Measurements from ENCODE around the gene FRMD5.

FRMD5 gene

GRCh38 chr15:43930079-43930478 lies 265.0 kb downstream of the FRMD5 start:
- no peak overlapping the region for H3K27ac ChIP-seq (ENCODE audit: insufficient read depth, low read length, poor library complexity, severe bottlenecking)
- H3K9me3 ChIP-seq (ENCODE audit: control insufficient read depth, low read length): no peaks in the 10 kb centered on the region
- H3K4me1 ChIP-seq (ENCODE audit: control insufficient read depth, insufficient read depth, low read length, poor library complexity, severe bottlenecking): no peaks in the 10 kb centered on the region
- no peak for DNase-seq
- H3K27me3 ChIP-seq (replicated peaks; ENCODE audit: control insufficient read depth, insufficient read depth, low read length, poor library complexity, severe bottlenecking): no peaks in the 10 kb centered on the region
- H3K4me3 ChIP-seq (ENCODE audit: insufficient read depth, low read depth, low read length, poor library complexity, severe bottlenecking): no peak overlapping the region
- no peaks in the 10 kb centered on the region for H3K36me3 ChIP-seq (ENCODE audit: control insufficient read depth, insufficient read depth, low read length)

- Histone ChIP-seq H3K27me3 (replicated peaks; ENCODE audit: control insufficient read depth, insufficient read depth, low read length, poor library complexity, severe bottlenecking) (no peaks in the 10 kb centered on the region), H3K4me3 (ENCODE audit: insufficient read depth, low read depth, low read length, poor library complexity, severe bottlenecking) (no peak overlapping the region), H3K27ac (ENCODE audit: insufficient read depth, low read length, poor library complexity, severe bottlenecking) (no peak overlapping the region), H3K36me3 (ENCODE audit: control insufficient read depth, insufficient read depth, low read length) (no peaks in the 10 kb centered on the region), H3K9me3 (ENCODE audit: control insufficient read depth, low read length) (no peaks in the 10 kb centered on the region), H3K4me1 (ENCODE audit: control insufficient read depth, insufficient read depth, low read length, poor library complexity, severe bottlenecking) (no peaks in the 10 kb centered on the region)
- no peak for DNase-seq
These were observed 266.9 kb downstream of the FRMD5 start for GRCh38 chr15:43928152-43928551.

GRCh38 chr15:43927203-43927602 lies 267.9 kb downstream of the FRMD5 start:
- no peaks in the 10 kb centered on the region for H3K27me3 ChIP-seq (replicated peaks; ENCODE audit: control insufficient read depth, insufficient read depth, low read length, poor library complexity, severe bottlenecking)
- H3K27ac ChIP-seq (ENCODE audit: insufficient read depth, low read length, poor library complexity, severe bottlenecking): no peak overlapping the region
- H3K4me3 ChIP-seq (ENCODE audit: insufficient read depth, low read depth, low read length, poor library complexity, severe bottlenecking): no peak overlapping the region
- H3K4me1 ChIP-seq (ENCODE audit: control insufficient read depth, insufficient read depth, low read length, poor library complexity, severe bottlenecking): no peaks in the 10 kb centered on the region
- no peak for DNase-seq
- H3K9me3 ChIP-seq (ENCODE audit: control insufficient read depth, low read length): no peaks in the 10 kb centered on the region
- H3K36me3 ChIP-seq (ENCODE audit: control insufficient read depth, insufficient read depth, low read length): no peaks in the 10 kb centered on the region

- no peak overlapping the region for H3K4me3 ChIP-seq (ENCODE audit: insufficient read depth, low read depth, low read length, poor library complexity, severe bottlenecking)
- H3K27me3 ChIP-seq (replicated peaks; ENCODE audit: control insufficient read depth, insufficient read depth, low read length, poor library complexity, severe bottlenecking): no peaks in the 10 kb centered on the region
- no peaks in the 10 kb centered on the region for H3K4me1 ChIP-seq (ENCODE audit: control insufficient read depth, insufficient read depth, low read length, poor library complexity, severe bottlenecking)
- no peaks in the 10 kb centered on the region for H3K36me3 ChIP-seq (ENCODE audit: control insufficient read depth, insufficient read depth, low read length)
- no peak for DNase-seq
- H3K27ac ChIP-seq (ENCODE audit: insufficient read depth, low read length, poor library complexity, severe bottlenecking): no peak overlapping the region
- H3K9me3 ChIP-seq (ENCODE audit: control insufficient read depth, low read length): no peaks in the 10 kb centered on the region
These were observed 271.5 kb downstream of the FRMD5 start for GRCh38 chr15:43923553-43923952.

- Histone ChIP-seq H3K4me3 (ENCODE audit: insufficient read depth, low read depth, low read length, poor library complexity, severe bottlenecking) (no peak overlapping the region), H3K27me3 (replicated peaks; ENCODE audit: control insufficient read depth, insufficient read depth, low read length, poor library complexity, severe bottlenecking) (no peaks in the 10 kb centered on the region), H3K4me1 (ENCODE audit: control insufficient read depth, insufficient read depth, low read length, poor library complexity, severe bottlenecking) (no peaks in the 10 kb centered on the region), H3K27ac (ENCODE audit: insufficient read depth, low read length, poor library complexity, severe bottlenecking) (no peak overlapping the region), H3K36me3 (ENCODE audit: control insufficient read depth, insufficient read depth, low read length) (no peaks in the 10 kb centered on the region), H3K9me3 (ENCODE audit: control insufficient read depth, low read length) (no peaks in the 10 kb centered on the region)
- no peak for DNase-seq
These were observed 273.1 kb downstream of the FRMD5 start for GRCh38 chr15:43922021-43922420.

GRCh38 chr15:43920815-43921214 lies 274.3 kb downstream of the FRMD5 start:
- no peak for DNase-seq
- Histone ChIP-seq H3K27ac (ENCODE audit: insufficient read depth, low read length, poor library complexity, severe bottlenecking) (no peak overlapping the region), H3K4me1 (ENCODE audit: control insufficient read depth, insufficient read depth, low read length, poor library complexity, severe bottlenecking) (no peaks in the 10 kb centered on the region), H3K27me3 (replicated peaks; ENCODE audit: control insufficient read depth, insufficient read depth, low read length, poor library complexity, severe bottlenecking) (no peaks in the 10 kb centered on the region), H3K9me3 (ENCODE audit: control insufficient read depth, low read length) (no peaks in the 10 kb centered on the region), H3K4me3 (ENCODE audit: insufficient read depth, low read depth, low read length, poor library complexity, severe bottlenecking) (no peak overlapping the region), H3K36me3 (ENCODE audit: control insufficient read depth, insufficient read depth, low read length) (no peaks in the 10 kb centered on the region)

- Histone ChIP-seq H3K9me3 (ENCODE audit: control insufficient read depth, low read length) (no peaks in the 10 kb centered on the region), H3K27ac (ENCODE audit: insufficient read depth, low read length, poor library complexity, severe bottlenecking) (no peak overlapping the region), H3K4me3 (ENCODE audit: insufficient read depth, low read depth, low read length, poor library complexity, severe bottlenecking) (no peak overlapping the region), H3K36me3 (ENCODE audit: control insufficient read depth, insufficient read depth, low read length) (no peaks in the 10 kb centered on the region), H3K27me3 (replicated peaks; ENCODE audit: control insufficient read depth, insufficient read depth, low read length, poor library complexity, severe bottlenecking) (no peaks in the 10 kb centered on the region), H3K4me1 (ENCODE audit: control insufficient read depth, insufficient read depth, low read length, poor library complexity, severe bottlenecking) (no peaks in the 10 kb centered on the region)
- no peak for DNase-seq
These were observed 274.8 kb downstream of the FRMD5 start for GRCh38 chr15:43920254-43920600.

GRCh38 chr15:43919540-43920253 lies 275.4 kb downstream of the FRMD5 start:
- Histone ChIP-seq H3K36me3 (ENCODE audit: control insufficient read depth, insufficient read depth, low read length) (no peaks in the 10 kb centered on the region), H3K27ac (ENCODE audit: insufficient read depth, low read length, poor library complexity, severe bottlenecking) (no peak overlapping the region)

GRCh38 chr15:43918717-43919116 lies 276.4 kb downstream of the FRMD5 start:
- no peak overlapping the region for H3K27ac ChIP-seq (ENCODE audit: insufficient read depth, low read length, poor library complexity, severe bottlenecking)
- no peaks in the 10 kb centered on the region for H3K27me3 ChIP-seq (replicated peaks; ENCODE audit: control insufficient read depth, insufficient read depth, low read length, poor library complexity, severe bottlenecking)
- no peaks in the 10 kb centered on the region for H3K9me3 ChIP-seq (ENCODE audit: control insufficient read depth, low read length)
- H3K36me3 ChIP-seq (ENCODE audit: control insufficient read depth, insufficient read depth, low read length): no peaks in the 10 kb centered on the region
- no peaks in the 10 kb centered on the region for H3K4me1 ChIP-seq (ENCODE audit: control insufficient read depth, insufficient read depth, low read length, poor library complexity, severe bottlenecking)
- no peak overlapping the region for H3K4me3 ChIP-seq (ENCODE audit: insufficient read depth, low read depth, low read length, poor library complexity, severe bottlenecking)
- no peak for DNase-seq

More at GRCh38 chr15:43919540-43920253, 275.4 kb downstream of the FRMD5 start:
- Histone ChIP-seq H3K4me3 (ENCODE audit: insufficient read depth, low read depth, low read length, poor library complexity, severe bottlenecking) (no peak overlapping the region), H3K4me1 (ENCODE audit: control insufficient read depth, insufficient read depth, low read length, poor library complexity, severe bottlenecking) (no peaks in the 10 kb centered on the region), H3K9me3 (ENCODE audit: control insufficient read depth, low read length) (no peaks in the 10 kb centered on the region), H3K27me3 (replicated peaks; ENCODE audit: control insufficient read depth, insufficient read depth, low read length, poor library complexity, severe bottlenecking) (no peaks in the 10 kb centered on the region)
- DNase-seq: no peak

- no peaks in the 10 kb centered on the region for H3K4me1 ChIP-seq (ENCODE audit: control insufficient read depth, insufficient read depth, low read length, poor library complexity, severe bottlenecking)
- no peak overlapping the region for H3K4me3 ChIP-seq (ENCODE audit: insufficient read depth, low read depth, low read length, poor library complexity, severe bottlenecking)
- H3K27ac ChIP-seq (ENCODE audit: insufficient read depth, low read length, poor library complexity, severe bottlenecking): no peak overlapping the region
- H3K27me3 ChIP-seq (replicated peaks; ENCODE audit: control insufficient read depth, insufficient read depth, low read length, poor library complexity, severe bottlenecking): no peaks in the 10 kb centered on the region
- DNase-seq: no peak
- no peaks in the 10 kb centered on the region for H3K9me3 ChIP-seq (ENCODE audit: control insufficient read depth, low read length)
- H3K36me3 ChIP-seq (ENCODE audit: control insufficient read depth, insufficient read depth, low read length): no peaks in the 10 kb centered on the region
These were observed 278.8 kb downstream of the FRMD5 start for GRCh38 chr15:43916326-43916660.
